HEK293 (cell line): ENCODE results near the gene TNFSF12.

Experiments
- GFI1B ChIP-seq: fragments of 450-650 bp; formaldehyde crosslinking; IDR thresholded peaks from 2 replicates; pipeline ENCODE4 v1.5.1; 2016; ENCODE audit warnings: missing biosample characterization, missing genetic modification characterization
- GLIS2 ChIP-seq: fragments of 450-650 bp; formaldehyde crosslinking; IDR thresholded peaks from 2 replicates; pipeline ENCODE4 v1.5.1; 2016; ENCODE audit warnings: missing biosample characterization, missing genetic modification characterization
- HOXD13 ChIP-seq: sonication (generic); formaldehyde crosslinking; IDR thresholded peaks from 2 replicates; pipeline ENCODE4 v1.8.0; 2022; ENCODE audit warnings: missing genetic modification reagents, borderline replicate concordance
- PATZ1 ChIP-seq: fragments of 450-650 bp; formaldehyde crosslinking; IDR thresholded peaks from 2 replicates; pipeline ENCODE4 v1.5.1; 2016; ENCODE audit warnings: missing biosample characterization, missing genetic modification characterization
- PRDM10 ChIP-seq: fragments of 450-650 bp; formaldehyde crosslinking; IDR thresholded peaks from 2 replicates; pipeline ENCODE4 v1.5.1; 2016; ENCODE audit warnings: missing biosample characterization, missing genetic modification characterization
- SCRT2 ChIP-seq: fragments of 450-650 bp; formaldehyde crosslinking; IDR thresholded peaks from 2 replicates; pipeline ENCODE4 v1.5.1; 2016; ENCODE audit warnings: missing biosample characterization, missing genetic modification characterization
- YY1 ChIP-seq: fragments of 450-650 bp; formaldehyde crosslinking; IDR thresholded peaks from 2 replicates; pipeline ENCODE4 v1.5.1; 2018; ENCODE audit warnings: missing biosample characterization, missing genetic modification characterization
- YY2 ChIP-seq: fragments of 450-650 bp; formaldehyde crosslinking; IDR thresholded peaks from 2 replicates; pipeline ENCODE4 v1.5.1; 2016; ENCODE audit warnings: missing biosample characterization, missing genetic modification characterization
- ZBTB10 ChIP-seq: fragments of 450-650 bp; formaldehyde crosslinking; IDR thresholded peaks from 2 replicates; pipeline ENCODE4 v1.5.1; 2016; ENCODE audit warnings: missing biosample characterization, missing genetic modification characterization
- ZBTB26 ChIP-seq: fragments of 450-650 bp; formaldehyde crosslinking; optimal IDR thresholded peaks from 2 replicates; pipeline ENCODE3; 2016; ENCODE audit warnings: missing biosample characterization, mild to moderate bottlenecking, missing genetic modification characterization
- ZEB2 ChIP-seq: fragments of 450-650 bp; formaldehyde crosslinking; IDR thresholded peaks from 2 replicates; pipeline ENCODE4 v1.5.1; 2016; ENCODE audit warnings: missing biosample characterization, missing genetic modification characterization
- ZNF10 ChIP-seq: fragments of 450-650 bp; formaldehyde crosslinking; IDR thresholded peaks from 2 replicates; pipeline ENCODE4 v1.5.1; 2017; ENCODE audit warnings: missing biosample characterization, missing genetic modification characterization
- ZNF146 ChIP-seq: fragments of 450-650 bp; formaldehyde crosslinking; IDR thresholded peaks from 2 replicates; pipeline ENCODE4 v1.5.1; 2016; ENCODE audit warnings: missing biosample characterization, missing genetic modification characterization
- ZNF211 ChIP-seq: fragments of 450-650 bp; formaldehyde crosslinking; IDR thresholded peaks from 2 replicates; pipeline ENCODE4 v1.5.1; 2016; ENCODE audit warnings: low read depth, missing biosample characterization, missing genetic modification characterization
- ZNF248 ChIP-seq: fragments of 450-650 bp; formaldehyde crosslinking; IDR thresholded peaks from 2 replicates; pipeline ENCODE4 v1.5.1; 2017; ENCODE audit warnings: missing biosample characterization, missing genetic modification characterization
- ZNF366 ChIP-seq: fragments of 450-650 bp; formaldehyde crosslinking; conservative IDR thresholded peaks from 2 replicates; pipeline ENCODE4 v1.5.1; 2016; ENCODE audit warnings: missing biosample characterization, missing genetic modification characterization
- ZNF394 ChIP-seq: fragments of 450-650 bp; formaldehyde crosslinking; IDR thresholded peaks from 2 replicates; pipeline ENCODE4 v1.5.1; 2016; ENCODE audit warnings: missing biosample characterization, missing genetic modification characterization, mild to moderate bottlenecking, moderate library complexity, borderline replicate concordance
- ZNF449 ChIP-seq: fragments of 450-650 bp; formaldehyde crosslinking; IDR thresholded peaks from 2 replicates; pipeline ENCODE4 v1.5.1; 2017; ENCODE audit warnings: missing biosample characterization, mild to moderate bottlenecking, missing genetic modification characterization, moderate library complexity
- ZNF48 ChIP-seq: fragments of 450-650 bp; formaldehyde crosslinking; IDR thresholded peaks from 2 replicates; pipeline ENCODE4 v1.5.1; 2016; ENCODE audit warnings: missing biosample characterization, missing genetic modification characterization
- ZNF529 ChIP-seq: fragments of 450-650 bp; formaldehyde crosslinking; IDR thresholded peaks from 2 replicates; pipeline ENCODE4 v1.5.1; 2017; ENCODE audit warnings: missing genetic modification characterization, missing biosample characterization; ENCODE audit not compliant: insufficient replicate concordance
- ZNF580 ChIP-seq: fragments of 450-650 bp; formaldehyde crosslinking; IDR thresholded peaks from 2 replicates; pipeline ENCODE4 v1.5.1; 2016; ENCODE audit warnings: missing biosample characterization, missing genetic modification characterization
- ZNF692 ChIP-seq: fragments of 450-650 bp; formaldehyde crosslinking; IDR thresholded peaks from 2 replicates; pipeline ENCODE4 v1.5.1; 2016; ENCODE audit warnings: missing biosample characterization, missing genetic modification characterization
- ZNF830 ChIP-seq: fragments of 450-650 bp; IDR thresholded peaks from 2 replicates; pipeline ENCODE4 v1.5.0; 2018; ENCODE audit warnings: missing biosample characterization, missing genetic modification characterization, low read depth, mild to moderate bottlenecking, moderate library complexity
- ZSCAN4 ChIP-seq: fragments of 450-650 bp; formaldehyde crosslinking; IDR thresholded peaks from 2 replicates; pipeline ENCODE4 v1.5.1; 2017; ENCODE audit warnings: missing biosample characterization, missing genetic modification characterization

The TNFSF12 gene

GRCh38 chr17:7579001-7579833 is 30.4 kb downstream of the TNFSF12 start, which contains the start of gene CD68 (continued):
- TF ChIP-seq ZBTB10 (tag by site-specific recombination) (no peak), ZNF10 (tag by site-specific recombination) (peak; percentile 46; the same call in 1 of the 2 replicates), ZBTB26 (tag by site-specific recombination) (no peak), ZNF449 (tag by site-specific recombination) (no peak), HOXD13 (no peak), ZNF248 (tag by site-specific recombination) (no peak), ZNF529 (tag by site-specific recombination) (no peak), ZNF48 (tag by site-specific recombination) (no peak), ZNF830 (tag by site-specific recombination) (no peak), ZEB2 (tag by site-specific recombination) (peak; percentile 67), ZNF366 (tag by site-specific recombination) (peak; percentile 82), PRDM10 (tag by site-specific recombination) (peak; percentile 78), ZNF580 (tag by site-specific recombination) (no peak), ZNF394 (tag by site-specific recombination) (0 out of 2 replicates have a peak, but pooled peaks have one; percentile 13), ZSCAN4 (tag by site-specific recombination) (no peak), ZNF692 (tag by site-specific recombination) (peak; percentile 9), GLIS2 (tag by site-specific recombination) (peak; percentile 55), PATZ1 (tag by site-specific recombination) (peak; percentile 88), YY2 (tag by site-specific recombination) (no peak), ZNF146 (tag by site-specific recombination) (no peak), GFI1B (tag by site-specific recombination) (no peak), ZNF211 (tag by site-specific recombination) (no peak), YY1 (tag by site-specific recombination) (no peak), SCRT2 (tag by site-specific recombination) (peak; percentile 96)
